ENCODE results near the gene KIF3B.

DNA sequence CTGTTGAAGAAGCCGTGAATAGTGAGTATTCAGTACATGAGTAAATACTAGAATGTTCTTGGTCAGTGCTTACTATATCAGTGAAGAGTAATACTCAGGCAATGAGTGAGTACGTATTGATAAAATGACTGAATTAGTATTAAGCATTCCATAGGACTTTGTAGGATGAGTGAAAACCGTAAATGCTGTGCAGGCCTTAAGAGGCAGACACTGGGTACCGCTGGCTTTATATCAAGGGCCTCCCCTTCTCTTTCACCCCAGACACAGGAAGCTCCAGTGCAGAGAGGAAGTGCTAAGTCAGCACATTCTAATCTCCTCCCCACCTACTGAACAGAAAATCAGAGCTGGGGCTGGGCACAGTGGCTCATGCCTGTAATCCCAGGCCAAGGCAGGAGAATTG, 45.6 kb upstream of the KIF3B start:
- TF ChIP-seq ZNF224 (CRISPR knock-in tag; IDR thresholded peaks at IDR 0.05) (no peak), CHCHD3 (CRISPR knock-in tag; IDR thresholded peaks at IDR 0.05) (no peak)
